Left lobe of liver (tissue), 2 donors: Measurements from ENCODE around the gene SLC35B3. TPM values are rescaled to one million over a fixed set of nuclear protein-coding genes. Genes with fewer than 3 reads are reported as not detected.
"Not testable (repeated sequence)": the region's sequence is repeated elsewhere in the genome, so short reads cannot be mapped to it uniquely, and the experiment has no call there.

Source experiments
- ATAC-seq: fragments of 200-7000 bp; cut with Tn5 transposase; one replicate; pipeline ENCODE4 v1.9.1; 2020; ENCODE audit warnings: mild to moderate bottlenecking, moderate library complexity
- DNase-seq: peaks from one replicate; pipeline ENCODE4 v3.0.0-alpha.2; 2020; ENCODE audit warnings: low spot score
- total RNA-seq: library from RNA; stranded (reverse); gene quantifications from one replicate; pipeline ENCODE4 v1.2.1, GENCODE V29; 2021
- donor health status: DM: no; HTN: no; CAD: no; lungs with moderate emphysema.
- donor health status: DM: no; HTN: yes; CAD: no.

Gene SLC35B3
- 11.8 TPM for total RNA-seq

DNA sequence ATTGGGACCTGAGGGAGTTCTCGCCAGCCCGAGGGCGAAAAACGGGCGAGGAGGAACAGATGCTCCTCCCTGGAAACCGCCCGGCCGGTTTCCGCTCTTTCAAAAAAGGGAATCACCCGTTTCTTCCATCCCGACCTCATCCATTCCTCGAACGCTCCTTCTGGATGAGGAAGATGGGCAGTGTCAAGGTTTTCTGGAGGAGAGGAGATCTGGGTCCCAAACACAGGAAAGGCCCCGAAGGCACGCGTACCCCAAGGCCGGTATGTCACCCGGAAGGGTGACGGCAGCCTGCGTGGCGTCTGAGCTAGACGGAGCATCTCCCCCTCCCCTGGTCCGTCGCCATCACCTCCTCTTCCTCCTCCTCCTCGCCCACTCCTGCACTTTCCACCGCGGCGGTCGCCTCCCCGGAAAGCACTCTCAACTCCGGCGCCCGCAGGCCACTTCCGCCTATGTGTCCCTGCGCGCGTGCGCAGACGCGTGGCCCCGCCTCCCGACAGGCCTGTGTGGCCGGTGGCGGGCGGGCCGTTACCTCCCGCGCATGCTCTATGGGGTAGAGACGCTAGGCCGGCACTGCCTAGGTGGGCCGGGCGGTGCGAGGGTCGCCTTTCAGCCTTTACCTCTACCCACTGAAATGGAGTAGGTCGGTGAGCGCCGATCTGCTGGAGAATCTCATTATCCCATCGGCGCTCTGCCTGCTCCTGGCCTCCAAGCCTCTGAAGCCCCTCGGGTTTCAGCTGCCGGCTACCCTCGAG lies at the start of gene SLC35B3:
Gene SLC35B3 (minus strand): TSS at position 453 of the 752 bp plus-strand sequence.
- ATAC-seq (peak; percentile 99), DNase-seq (peak; percentile 96)

DNA sequence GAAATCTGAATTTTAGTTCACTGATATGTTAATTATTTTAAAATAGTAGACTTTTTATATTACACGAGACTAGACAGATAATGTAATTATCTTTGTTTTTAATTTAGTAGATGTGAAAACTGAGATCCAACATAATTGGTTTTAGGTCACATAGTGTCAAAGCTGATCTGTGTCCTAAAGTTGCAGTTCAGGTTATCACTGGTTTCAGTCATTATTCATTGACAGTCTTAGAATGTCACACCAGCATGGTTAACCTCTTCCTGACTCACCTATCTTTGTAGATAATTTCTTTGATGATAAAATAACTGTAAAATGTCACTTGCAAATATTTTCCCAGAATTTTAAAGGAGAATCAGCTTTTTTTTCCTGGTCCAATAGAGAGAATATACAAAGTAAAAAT lies 48.3 kb upstream of the SLC35B3 start:
- DNase-seq = no peak
- ATAC-seq = no peak

DNA sequence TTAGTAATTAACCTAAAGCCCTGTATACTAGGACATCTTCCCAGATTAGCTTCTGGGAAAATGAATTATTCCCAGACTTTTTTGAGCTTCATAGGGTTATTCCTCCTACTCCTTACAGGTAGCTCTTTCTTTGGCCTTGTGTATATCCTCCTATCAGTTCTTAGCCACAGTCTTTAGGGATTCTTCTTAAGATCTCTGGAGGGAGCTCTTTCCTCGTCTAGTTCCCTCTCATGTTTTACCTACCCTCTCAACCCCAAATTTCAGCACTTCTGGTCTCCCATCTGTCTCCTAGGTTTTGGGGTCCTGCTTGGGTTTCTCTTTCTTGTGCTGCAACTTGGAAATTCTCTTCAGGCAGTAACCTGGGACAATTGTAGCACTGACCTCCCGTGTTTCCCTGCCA lies 46.4 kb upstream of the SLC35B3 start:
- ATAC-seq (peak; percentile 67), DNase-seq (no peak)

DNA sequence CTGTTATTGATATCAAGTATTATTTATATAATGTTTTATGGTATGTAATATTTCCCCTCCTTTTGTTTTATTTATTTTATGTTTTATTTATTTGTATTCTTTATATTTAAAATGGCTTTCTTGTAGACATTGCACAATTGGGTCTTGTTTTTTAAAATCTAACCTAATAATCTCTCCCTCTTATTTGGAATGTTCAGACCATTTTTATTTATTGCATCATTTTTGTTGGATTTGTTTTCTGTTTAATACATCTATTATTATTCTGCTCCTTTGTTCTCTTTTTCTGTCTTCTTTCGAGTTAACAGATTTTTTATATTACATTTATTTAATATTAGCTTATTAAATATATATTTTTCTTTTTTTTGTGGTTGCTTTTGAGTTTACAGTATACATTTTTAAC lies 43.1 kb upstream of the SLC35B3 start:
- DNase-seq (no peak), ATAC-seq (no peak)

DNA sequence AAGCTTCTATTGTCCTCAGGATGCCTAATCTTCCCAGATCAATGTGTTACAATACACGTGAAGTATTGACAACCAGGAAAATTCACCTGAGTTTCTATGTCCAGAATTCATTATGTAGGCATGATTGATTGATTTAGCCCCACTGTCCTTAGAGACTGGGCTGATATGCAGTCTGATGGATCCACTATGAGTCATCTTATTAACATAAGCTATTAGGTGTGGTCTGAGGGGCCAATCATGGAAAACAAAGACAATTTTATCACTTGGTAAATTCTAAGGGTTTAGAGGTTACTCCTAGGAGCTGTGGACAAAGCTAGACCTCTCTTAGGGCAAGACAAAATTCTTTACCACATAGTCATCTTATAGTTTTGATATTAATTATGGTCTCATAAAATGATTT lies 41.3 kb upstream of the SLC35B3 start:
- DNase-seq = no peak
- ATAC-seq = no peak

DNA sequence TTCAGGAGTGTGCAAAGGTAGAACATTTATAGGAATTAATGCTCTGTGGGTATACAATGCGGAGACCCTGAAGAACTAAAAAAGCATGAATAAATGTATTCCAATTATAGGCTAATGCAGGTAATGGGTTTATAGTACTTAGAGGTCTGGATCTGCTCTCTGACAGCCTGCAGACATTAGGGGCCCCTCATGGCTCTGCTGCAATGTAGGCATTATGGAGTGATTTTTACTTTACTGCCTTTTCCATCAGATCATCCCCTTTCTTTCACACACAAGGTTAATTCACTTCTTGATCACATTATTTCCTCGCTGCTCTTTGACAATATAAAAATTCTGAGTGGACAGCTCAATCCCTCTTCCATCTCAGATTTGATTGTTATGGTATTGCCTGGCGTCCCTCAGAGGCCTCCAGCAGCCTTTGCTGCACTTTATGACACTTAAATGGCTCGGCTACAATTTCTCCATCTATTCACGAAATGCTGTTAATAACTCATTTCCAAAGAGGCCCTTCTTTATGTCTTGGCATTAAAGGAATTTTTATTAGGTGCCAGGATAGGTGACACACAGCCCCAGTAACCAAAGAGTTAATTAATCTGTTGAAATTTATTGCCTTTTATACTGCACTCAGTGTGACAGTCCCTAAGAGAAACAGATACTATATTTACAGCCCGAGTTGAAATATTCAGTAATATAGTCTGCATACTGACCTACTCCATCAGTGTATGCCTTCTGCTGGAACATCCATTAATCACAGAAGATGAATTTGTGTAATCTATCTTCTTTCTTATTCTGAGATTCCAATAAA lies 33.4 kb upstream of the SLC35B3 start:
- ATAC-seq (no peak), DNase-seq (no peak)

DNA sequence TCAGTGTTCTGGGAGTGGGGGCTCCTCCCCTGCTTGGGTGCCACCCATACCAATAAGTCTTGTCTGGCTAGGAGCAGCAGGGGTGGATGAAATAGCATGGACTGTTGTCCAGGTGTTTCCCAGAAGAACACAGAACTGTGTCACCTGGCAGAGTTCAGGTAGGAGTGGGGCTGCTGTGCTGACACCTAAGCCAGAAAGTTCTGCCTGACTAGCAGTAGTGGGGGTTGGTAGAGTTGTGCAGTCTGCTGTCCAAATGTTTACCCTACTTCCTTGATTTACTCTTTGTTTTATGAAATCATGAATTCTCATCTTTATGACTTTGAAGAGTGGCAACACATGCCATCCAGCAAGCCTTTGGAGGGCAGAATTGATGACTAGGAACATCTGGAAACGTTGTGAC lies 27.3 kb upstream of the SLC35B3 start:
- DNase-seq (no peak), ATAC-seq (peak; percentile 29)

DNA sequence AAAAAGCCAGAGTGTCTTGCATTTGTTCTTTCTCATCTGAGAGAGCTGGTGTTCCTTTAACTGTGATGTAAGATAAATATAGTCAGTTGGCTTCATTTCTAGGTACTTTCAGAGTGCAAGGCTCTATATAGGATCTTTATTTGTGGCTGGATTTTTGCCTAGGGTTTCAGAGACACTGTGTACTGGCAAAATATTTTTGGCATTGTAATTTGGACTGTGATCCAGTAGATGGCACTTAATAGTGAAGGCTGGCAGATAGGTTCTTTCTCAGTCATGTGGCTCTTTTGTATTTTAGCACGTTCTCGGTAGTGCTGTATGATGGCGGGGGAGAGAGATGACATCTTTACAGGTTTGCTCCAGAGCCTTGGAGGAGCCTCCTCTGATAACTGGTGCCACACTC lies 26.8 kb upstream of the SLC35B3 start:
- ATAC-seq (peak; percentile 45), DNase-seq (no peak)

DNA sequence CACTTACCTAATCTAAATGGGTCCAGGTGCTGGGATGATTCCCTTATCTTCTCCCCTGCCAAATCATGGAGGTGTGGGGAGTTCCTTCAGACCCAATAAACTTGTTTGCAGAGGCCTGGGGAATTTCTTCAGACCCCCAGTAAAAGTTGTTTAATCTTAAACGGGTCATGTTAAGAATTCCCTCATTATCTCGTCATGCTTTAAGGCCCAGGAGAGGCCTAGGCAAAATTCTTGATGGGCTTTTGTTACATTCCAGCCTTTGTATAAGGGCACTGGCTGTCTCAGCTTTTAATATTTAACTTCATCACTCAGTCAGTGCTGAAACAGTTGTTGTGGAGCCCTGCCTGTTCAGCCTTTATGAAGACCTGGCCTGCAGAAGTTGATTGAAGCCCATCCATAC lies 11.0 kb upstream of the SLC35B3 start:
- DNase-seq = no peak
- no peak for ATAC-seq

DNA sequence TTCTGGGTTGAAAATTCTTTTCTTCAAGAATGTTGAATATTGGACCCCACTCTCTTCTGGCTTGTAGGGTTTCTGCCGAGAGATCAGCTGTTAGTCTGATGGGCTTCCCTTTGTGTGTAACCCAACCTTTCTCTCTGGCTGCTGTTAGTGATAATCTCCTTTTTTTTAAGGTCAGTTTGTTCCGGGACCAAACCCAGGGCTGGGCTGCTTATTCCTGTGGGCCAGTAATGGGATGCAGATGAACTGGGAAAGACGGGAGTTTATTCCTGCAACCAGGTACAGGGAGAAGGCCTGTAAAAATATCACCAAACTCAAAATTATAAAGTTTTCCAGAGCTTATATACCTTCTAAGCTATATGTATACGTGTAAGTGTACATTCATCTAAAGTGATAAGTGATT lies 10.6 kb upstream of the SLC35B3 start:
- not testable (repeated sequence) for DNase-seq, ATAC-seq

DNA sequence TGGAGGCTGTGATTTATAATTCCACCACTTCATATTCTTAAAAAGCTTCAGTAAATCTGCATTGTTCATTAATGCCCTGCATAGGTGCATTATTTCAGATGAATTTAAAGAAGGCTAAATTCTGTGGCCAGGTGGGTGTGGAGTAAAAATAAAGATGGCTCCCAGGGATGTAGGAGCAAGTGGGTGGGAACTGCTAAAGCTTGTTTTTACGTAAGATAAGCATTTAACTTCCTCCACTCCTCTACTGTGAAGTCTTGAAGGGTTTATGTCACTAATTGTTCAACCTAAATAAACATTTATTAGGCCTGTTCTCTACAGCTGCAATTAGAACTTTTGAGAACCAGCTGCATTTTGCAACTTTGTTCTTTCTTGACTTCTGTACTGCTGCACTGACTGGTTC lies 6.8 kb upstream of the SLC35B3 start:
- DNase-seq = no peak
- no peak for ATAC-seq

DNA sequence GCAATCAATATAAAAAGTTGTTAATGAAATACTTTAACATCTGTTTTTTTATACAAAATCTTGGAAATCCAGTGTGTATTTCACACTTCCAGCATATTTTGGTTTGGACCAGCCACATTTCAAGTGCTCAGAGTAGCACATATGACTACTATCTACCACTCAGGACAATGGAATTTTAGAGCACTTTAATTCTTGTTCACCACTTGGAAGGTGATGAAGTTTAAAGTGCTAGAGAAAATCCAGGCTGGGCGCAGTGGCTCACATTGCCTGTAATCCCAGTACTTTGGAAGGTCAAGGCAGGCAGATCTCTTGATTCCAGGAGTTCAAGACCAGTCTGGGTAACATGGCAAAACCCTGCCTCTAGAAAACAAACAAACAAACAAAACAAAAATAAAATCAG lies 6.1 kb upstream of the SLC35B3 start:
- no peak for ATAC-seq

DNA sequence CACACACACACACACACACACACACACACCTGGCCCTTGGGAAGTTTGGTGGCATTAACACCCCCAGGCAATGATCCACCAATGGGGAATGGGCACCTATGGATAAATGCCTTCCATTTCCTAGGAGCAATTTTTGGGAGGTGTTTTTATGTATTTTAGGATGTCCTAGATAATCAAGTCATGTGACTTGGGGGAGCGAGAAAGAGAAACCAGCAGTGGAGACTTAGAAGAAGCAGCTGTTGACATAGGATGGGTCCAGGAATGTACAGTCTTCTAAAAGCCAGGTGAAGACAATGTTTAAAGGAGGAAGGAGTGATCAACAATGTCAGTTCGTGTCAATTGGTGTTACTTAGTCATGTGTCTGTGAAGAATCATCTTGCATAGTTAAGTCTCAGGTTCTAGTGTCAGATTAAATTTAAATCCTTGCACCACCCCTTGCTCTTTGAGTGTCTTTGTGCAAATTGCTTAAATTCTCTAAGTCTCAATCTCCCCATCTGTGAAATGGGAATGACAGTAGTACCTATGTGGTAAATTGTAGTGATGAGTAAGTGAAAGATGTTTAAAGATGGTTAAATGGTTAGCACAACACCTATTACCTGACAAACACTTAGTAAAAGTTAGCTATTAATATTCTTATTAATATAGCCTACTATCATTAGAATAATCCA lies 4.4 kb upstream of the SLC35B3 start:
- ATAC-seq (no peak), DNase-seq (no peak)

More for the DNA sequence above, 6.1 kb upstream of the SLC35B3 start:
- no peak for DNase-seq

DNA sequence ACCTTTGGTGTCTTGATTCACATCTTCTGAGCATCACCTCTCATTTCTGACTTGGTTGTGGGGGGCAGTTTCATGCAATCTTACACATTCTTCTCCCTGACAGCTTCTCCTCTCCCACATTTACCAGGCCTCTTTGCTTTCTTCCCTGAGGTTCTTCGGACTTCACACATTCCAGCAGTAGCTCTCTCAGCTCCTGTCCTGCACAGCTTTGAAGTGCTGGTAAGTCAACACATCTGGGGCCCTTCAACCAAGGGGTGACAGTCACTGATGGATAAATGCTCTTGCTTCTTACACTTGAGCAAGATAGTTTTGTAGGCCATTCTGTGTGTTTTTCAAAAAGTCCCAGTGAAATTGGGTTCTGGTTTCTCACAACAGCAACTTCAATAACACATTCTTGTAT lies 2.5 kb upstream of the SLC35B3 start:
- no peak for DNase-seq
- no peak for ATAC-seq

DNA sequence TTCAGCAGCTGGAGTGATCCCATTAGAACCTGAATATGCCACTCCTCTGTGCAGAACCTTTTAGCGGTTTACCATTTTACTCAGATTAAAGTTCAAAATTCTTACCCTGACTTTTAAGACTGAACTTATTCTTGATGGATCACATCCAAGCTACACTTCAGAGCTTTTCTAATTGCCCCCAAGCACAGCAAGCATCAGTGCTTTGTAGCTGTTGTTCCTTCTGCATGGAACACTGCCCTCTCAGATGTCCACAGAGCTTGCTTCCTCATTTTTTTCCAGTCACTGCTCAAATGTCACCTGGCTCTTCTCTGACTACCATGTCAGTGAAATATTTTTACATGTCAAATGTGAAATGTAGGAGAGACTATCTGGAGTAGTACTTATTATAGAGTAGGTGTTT lies 1.6 kb upstream of the SLC35B3 start:
- DNase-seq (no peak), ATAC-seq (no peak)

DNA sequence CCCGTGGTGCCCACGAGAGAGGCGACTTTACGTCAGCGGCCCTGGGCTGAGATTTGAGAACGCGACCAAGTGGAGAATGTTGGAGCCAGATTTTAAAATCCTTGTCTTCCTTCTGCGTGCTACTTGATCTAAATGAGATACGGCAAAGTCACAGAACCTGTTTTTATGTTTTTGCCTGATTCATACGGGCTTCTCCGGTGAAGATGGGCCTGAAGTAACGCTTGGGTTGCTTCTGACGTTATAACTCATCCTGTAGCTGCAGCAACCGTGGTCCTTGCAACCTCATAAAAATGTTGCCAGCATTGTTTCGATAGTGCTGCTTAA lies 462 bp upstream of the SLC35B3 start:
- ATAC-seq (peak; percentile 3), DNase-seq (no peak)

DNA sequence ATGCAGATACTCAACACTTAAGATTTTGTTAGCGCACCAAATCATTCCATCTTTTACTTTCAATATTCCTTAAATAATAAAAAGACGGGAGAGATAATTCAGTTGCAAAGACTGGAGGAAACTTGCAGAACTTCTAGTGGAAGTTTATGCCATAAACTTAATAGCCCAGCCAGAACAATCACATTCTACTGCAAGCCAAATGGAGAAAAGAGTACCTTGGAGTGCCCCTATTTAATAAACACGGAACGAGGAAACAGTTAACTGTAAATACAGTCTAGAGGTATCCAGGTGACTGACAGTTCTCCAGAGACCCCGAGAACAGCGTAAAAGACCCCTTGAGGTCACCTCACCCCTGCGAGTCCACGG lies 635 bp downstream of the SLC35B3 start:
- DNase-seq (no peak), ATAC-seq (peak; percentile 7)

DNA sequence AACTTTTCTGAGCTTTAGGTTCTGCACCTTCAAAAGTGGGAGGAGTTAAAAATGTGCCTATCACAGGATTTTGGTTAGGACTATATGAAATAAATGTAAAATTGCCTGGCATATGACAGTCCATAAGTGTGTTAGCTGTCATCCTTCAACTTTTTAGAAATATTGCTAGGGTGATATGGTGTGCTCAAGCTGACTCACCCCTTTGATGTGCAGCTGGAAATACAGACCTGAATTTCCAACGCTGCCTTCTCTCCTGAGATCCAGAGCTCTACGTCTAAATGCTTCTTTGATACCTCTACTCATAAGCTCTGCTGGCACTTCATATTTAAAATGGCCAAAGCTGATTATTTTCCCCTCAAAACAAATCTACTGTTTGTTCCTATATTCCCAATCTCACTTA lies 2.7 kb downstream of the SLC35B3 start:
- ATAC-seq (no peak), DNase-seq (no peak)

DNA sequence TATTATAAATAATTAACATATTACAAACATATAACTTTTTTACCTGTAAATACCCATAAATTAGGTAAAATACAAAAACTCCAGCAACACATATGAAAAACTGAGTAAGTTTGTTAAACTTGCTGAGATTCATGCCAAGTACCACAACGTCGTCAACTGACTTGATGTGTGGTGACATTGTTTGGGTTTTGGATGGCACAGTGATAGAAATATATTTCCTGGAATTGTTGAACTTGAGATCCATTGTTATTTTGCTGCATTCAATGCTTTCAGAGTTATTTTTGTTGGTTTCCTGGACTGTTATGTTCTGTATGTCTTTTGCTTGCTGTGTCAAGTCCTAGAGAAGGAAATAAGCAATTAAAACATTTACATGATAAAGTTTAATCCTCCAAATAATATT lies 5.5 kb downstream of the SLC35B3 start:
- no peak for ATAC-seq

DNA sequence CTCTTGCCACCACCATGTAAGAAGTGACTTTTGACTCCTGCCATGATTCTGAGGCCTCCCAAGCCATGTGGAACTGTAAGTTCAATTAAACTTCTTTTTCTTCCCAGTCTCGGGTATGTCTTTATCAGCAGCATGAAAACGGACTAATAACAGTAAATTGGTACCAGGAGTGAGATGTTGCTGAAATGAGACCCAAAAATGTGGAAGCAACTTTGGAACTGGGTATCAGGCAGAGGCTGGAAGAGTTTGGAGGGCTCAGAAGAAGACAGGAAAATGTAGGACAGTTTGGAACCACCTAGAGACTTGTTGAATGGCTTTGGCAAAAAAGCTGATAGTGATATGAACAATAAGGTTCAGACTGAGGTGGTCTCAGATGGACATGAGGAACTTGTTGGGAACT lies 8.8 kb downstream of the SLC35B3 start:
- not testable (repeated sequence) for DNase-seq, ATAC-seq

More for the DNA sequence above, 5.5 kb downstream of the SLC35B3 start:
- DNase-seq = no peak

DNA sequence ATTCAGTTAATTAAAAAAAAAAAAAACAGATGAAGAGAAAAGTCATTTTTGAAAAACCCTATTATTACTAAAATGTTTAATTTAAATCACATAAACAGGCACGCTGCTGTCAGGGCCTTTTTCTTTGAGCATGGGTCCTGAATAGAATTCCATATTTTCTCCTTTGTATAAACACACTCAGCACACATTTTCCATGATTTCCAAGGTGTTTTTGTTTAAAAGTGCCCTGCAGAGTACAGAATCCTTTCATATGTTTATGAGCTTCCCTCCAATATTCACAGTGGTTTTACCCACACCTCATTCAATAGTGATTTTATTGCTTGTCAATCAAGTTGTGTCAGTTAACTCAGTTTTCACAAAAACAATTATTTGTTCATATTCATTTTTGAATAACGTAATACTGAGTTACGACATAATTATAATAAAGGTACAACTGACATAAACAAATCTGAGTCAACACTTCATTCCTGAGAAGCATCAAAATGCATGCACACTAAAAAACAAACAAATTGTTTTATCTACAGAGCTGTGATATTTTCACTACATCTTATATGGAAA lies 15.2 kb downstream of the SLC35B3 start:
- DNase-seq (no peak), ATAC-seq (no peak)

DNA sequence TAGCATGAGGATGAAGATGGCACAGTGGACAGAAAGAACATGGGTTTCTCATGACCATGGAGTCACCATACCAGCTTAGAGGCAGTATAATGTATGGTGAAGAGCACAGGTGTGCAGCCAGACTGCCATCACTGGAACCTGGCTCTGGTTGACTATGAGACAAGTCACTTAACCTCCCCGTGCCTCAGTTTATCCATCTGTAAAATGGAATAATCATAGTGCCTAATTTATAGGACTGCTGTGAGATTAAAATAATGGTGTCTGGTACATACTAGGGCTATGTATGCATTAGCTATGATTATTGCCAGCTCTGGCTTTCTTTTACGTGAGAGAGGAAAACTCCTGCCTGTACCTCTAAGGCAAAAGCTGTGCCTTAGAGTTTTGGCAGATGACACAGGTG lies 19.4 kb downstream of the SLC35B3 start:
- no peak for ATAC-seq

More for the DNA sequence above, 19.4 kb downstream of the SLC35B3 start:
- no peak for DNase-seq
